ENCODE data around the gene TKT. TPM values are rescaled to one million over a fixed set of nuclear protein-coding genes. Genes with fewer than 3 reads are reported as not detected.

The TKT gene
- total RNA-seq, 1 donor from 2014 or later, result 374 TPM

- intact Hi-C loops (cut with micrococcal nuclease), result no loop called here
- Mint-ChIP-seq H3K9me3 (peaks cover 10% of the 10 kb centered on the region), H3K36me3 (ENCODE audit: low read depth) (peaks cover 5% of the 10 kb centered on the region), H3K4me3 (ENCODE audit: low read depth) (no peak overlapping the region), H3K4me1 (ENCODE audit: low read depth) (peaks cover 6% of the 10 kb centered on the region), H3K27ac (no peak overlapping the region), H3K27me3 (ENCODE audit: low read depth) (no peaks in the 10 kb centered on the region)
- no peak for DNase-seq (ENCODE audit: low spot score)
Observed at GRCh38 chr3:53211706-53212702, 43.8 kb downstream of the TKT start.

- Mint-ChIP-seq H3K4me1 (ENCODE audit: low read depth) (no peaks in the 10 kb centered on the region), H3K4me3 (ENCODE audit: low read depth) (no peak overlapping the region), H3K27me3 (ENCODE audit: low read depth) (no peaks in the 10 kb centered on the region), H3K9me3 (peaks cover 6% of the 10 kb centered on the region), H3K36me3 (ENCODE audit: low read depth) (peaks cover 5% of the 10 kb centered on the region), H3K27ac (no peak overlapping the region)
- intact Hi-C loops (cut with micrococcal nuclease), result no loop called here
- no peak for DNase-seq (ENCODE audit: low spot score)
Observed at GRCh38 chr3:53202331-53203015, 53.3 kb downstream of the TKT start.

GRCh38 chr3:53200501-53201498 is 55.0 kb downstream of the TKT start:
- H3K27ac Mint-ChIP-seq, result no peak overlapping the region
- no peak for DNase-seq (ENCODE audit: low spot score)
- H3K27me3 Mint-ChIP-seq (ENCODE audit: low read depth), result no peaks in the 10 kb centered on the region
- no peak overlapping the region for H3K4me3 Mint-ChIP-seq (ENCODE audit: low read depth)
- peaks cover 5% of the 10 kb centered on the region for H3K4me1 Mint-ChIP-seq (ENCODE audit: low read depth)
- intact Hi-C loops (cut with micrococcal nuclease), result no loop called here
- no peaks in the 10 kb centered on the region for H3K9me3 Mint-ChIP-seq
- H3K36me3 Mint-ChIP-seq (ENCODE audit: low read depth), result no peaks in the 10 kb centered on the region

- Mint-ChIP-seq H3K9me3 (no peaks in the 10 kb centered on the region), H3K36me3 (ENCODE audit: low read depth) (no peaks in the 10 kb centered on the region), H3K4me1 (ENCODE audit: low read depth) (peaks cover 5% of the 10 kb centered on the region), H3K27ac (no peak overlapping the region), H3K27me3 (ENCODE audit: low read depth) (no peaks in the 10 kb centered on the region), H3K4me3 (ENCODE audit: low read depth) (no peak overlapping the region)
- intact Hi-C loops (cut with micrococcal nuclease), result no loop called here
- DNase-seq (ENCODE audit: low spot score), result no peak
Observed at GRCh38 chr3:53199834-53200233, 56.0 kb downstream of the TKT start.

GRCh38 chr3:53198996-53199395 is 56.8 kb downstream of the TKT start:
- intact Hi-C loops (cut with micrococcal nuclease), result no loop called here
- no peaks in the 10 kb centered on the region for H3K36me3 Mint-ChIP-seq (ENCODE audit: low read depth)
- no peak for DNase-seq (ENCODE audit: low spot score)

GRCh38 chr3:53198256-53198977 is 57.4 kb downstream of the TKT start:
- DNase-seq (ENCODE audit: low spot score), result no peak
- Mint-ChIP-seq H3K9me3 (no peaks in the 10 kb centered on the region), H3K27ac (no peak overlapping the region), H3K27me3 (ENCODE audit: low read depth) (no peaks in the 10 kb centered on the region), H3K4me1 (ENCODE audit: low read depth) (peaks cover 5% of the 10 kb centered on the region), H3K36me3 (ENCODE audit: low read depth) (no peaks in the 10 kb centered on the region), H3K4me3 (ENCODE audit: low read depth) (no peak overlapping the region)
- intact Hi-C loops (cut with micrococcal nuclease), result no loop called here

More at GRCh38 chr3:53198996-53199395, 56.8 kb downstream of the TKT start:
- Mint-ChIP-seq H3K4me1 (ENCODE audit: low read depth) (peaks cover 5% of the 10 kb centered on the region), H3K4me3 (ENCODE audit: low read depth) (no peak overlapping the region), H3K27ac (no peak overlapping the region), H3K9me3 (no peaks in the 10 kb centered on the region), H3K27me3 (ENCODE audit: low read depth) (no peaks in the 10 kb centered on the region)

GRCh38 chr3:53196575-53197407 is 59.0 kb downstream of the TKT start:
- Mint-ChIP-seq H3K4me3 (ENCODE audit: low read depth) (peak overlapping the region; percentile 35), H3K36me3 (ENCODE audit: low read depth) (peaks cover 5% of the 10 kb centered on the region)

GRCh38 chr3:53195602-53196574 is 59.9 kb downstream of the TKT start:
- Mint-ChIP-seq H3K27ac (no peak overlapping the region), H3K4me3 (ENCODE audit: low read depth) (no peak overlapping the region), H3K27me3 (ENCODE audit: low read depth) (no peaks in the 10 kb centered on the region), H3K36me3 (ENCODE audit: low read depth) (peaks cover 5% of the 10 kb centered on the region), H3K4me1 (ENCODE audit: low read depth) (peaks cover 6% of the 10 kb centered on the region), H3K9me3 (no peaks in the 10 kb centered on the region)
- peak; percentile 39 for DNase-seq (ENCODE audit: low spot score)
- intact Hi-C loops (cut with micrococcal nuclease), result loop anchor here (1.0 kb wide), 2 partner anchors 62 to 82 kb away; no protein-coding TSS in a partner anchor

More at GRCh38 chr3:53196575-53197407, 59.0 kb downstream of the TKT start:
- Mint-ChIP-seq H3K27me3 (ENCODE audit: low read depth) (no peaks in the 10 kb centered on the region), H3K9me3 (no peaks in the 10 kb centered on the region), H3K27ac (no peak overlapping the region), H3K4me1 (ENCODE audit: low read depth) (peaks cover 6% of the 10 kb centered on the region)
- no peak for DNase-seq (ENCODE audit: low spot score)
- intact Hi-C loops (cut with micrococcal nuclease), result loop anchor here (1.0 kb wide), 2 partner anchors 62 to 82 kb away; no protein-coding TSS in a partner anchor

GRCh38 chr3:53195066-53195450 is 60.8 kb downstream of the TKT start:
- intact Hi-C loops (cut with micrococcal nuclease), result no loop called here
- no peak overlapping the region for H3K4me3 Mint-ChIP-seq (ENCODE audit: low read depth)
- H3K27ac Mint-ChIP-seq, result no peak overlapping the region
- peaks cover 6% of the 10 kb centered on the region for H3K4me1 Mint-ChIP-seq (ENCODE audit: low read depth)
- no peaks in the 10 kb centered on the region for H3K27me3 Mint-ChIP-seq (ENCODE audit: low read depth)
- H3K9me3 Mint-ChIP-seq, result no peaks in the 10 kb centered on the region
- H3K36me3 Mint-ChIP-seq (ENCODE audit: low read depth), result peaks cover 11% of the 10 kb centered on the region
- no peak for DNase-seq (ENCODE audit: low spot score)

- peaks cover 6% of the 10 kb centered on the region for H3K4me1 Mint-ChIP-seq (ENCODE audit: low read depth)
- intact Hi-C loops (cut with micrococcal nuclease), result no loop called here
- no peak for DNase-seq (ENCODE audit: low spot score)
- H3K4me3 Mint-ChIP-seq (ENCODE audit: low read depth), result no peak overlapping the region
- H3K9me3 Mint-ChIP-seq, result no peaks in the 10 kb centered on the region
- H3K27me3 Mint-ChIP-seq (ENCODE audit: low read depth), result no peaks in the 10 kb centered on the region
- H3K36me3 Mint-ChIP-seq (ENCODE audit: low read depth), result peaks cover 14% of the 10 kb centered on the region
- no peak overlapping the region for H3K27ac Mint-ChIP-seq
Observed at GRCh38 chr3:53194210-53195065, 61.4 kb downstream of the TKT start.

Data from activated T-helper 2 cell treated with anti-CD3 and anti-CD28 coated beads, Interferon-gamma antibody, Interleukin-2, Interleukin-4, amounts not matched to agents 10 μg/mL and 5 μg/mL and 100 μg/mL, durations not matched to agents 14 hours and 24 hours and 36 hours (primary cell).